HG02943 (cell line): ENCODE results near the gene RPL28.

Experiments used
- ATAC-seq: cut with Tn5 transposase; IDR thresholded peaks from one replicate; pipeline ENCODE4 v1.9.1; 2021; ENCODE audit warnings: mild to moderate bottlenecking, low read depth, moderate library complexity; ENCODE audit not compliant: unreplicated experiment

RPL28 gene

GRCh38 chr19:55372316-55373081 is 13.2 kb upstream of the RPL28 start:
- no peak for ATAC-seq

DNA sequence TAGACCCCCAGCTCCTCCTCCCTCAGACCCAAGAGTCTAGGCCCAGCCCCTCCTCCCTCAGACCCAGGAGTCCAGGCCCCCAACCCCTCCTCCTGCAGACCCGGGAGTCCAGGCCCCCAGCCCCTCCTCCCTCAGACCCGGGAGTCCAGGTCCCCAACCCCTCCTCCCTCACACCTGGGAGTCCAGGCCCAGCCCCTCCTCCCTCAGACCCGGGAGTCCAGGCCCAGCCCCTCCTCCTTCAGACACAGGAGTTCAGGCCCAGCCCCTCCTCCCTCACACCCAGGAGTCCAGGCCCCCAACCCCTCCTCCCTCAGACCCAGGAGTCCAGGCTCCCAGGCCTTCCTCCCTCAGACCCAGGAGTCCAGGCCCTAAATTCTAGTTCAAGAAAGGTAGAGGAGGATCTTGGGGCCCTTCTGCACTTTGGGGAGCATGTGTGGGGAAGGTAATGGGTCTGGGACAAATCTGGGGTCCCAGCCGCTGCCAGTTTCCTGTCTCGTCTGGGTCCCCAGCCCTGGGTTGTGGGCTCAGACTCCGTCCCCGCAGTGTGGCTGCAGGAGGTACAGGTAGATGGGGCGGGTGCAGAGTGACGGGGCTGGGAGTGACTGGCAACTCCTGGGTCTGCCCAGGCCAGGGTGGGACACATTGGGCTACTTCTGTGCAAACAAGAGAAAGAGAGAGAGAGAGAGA is 12.3 kb upstream of the RPL28 start:
- no peak for ATAC-seq

GRCh38 chr19:55373993-55374757 is 11.6 kb upstream of the RPL28 start:
- no peak for ATAC-seq

GRCh38 chr19:55376241-55376933 is 9.3 kb upstream of the RPL28 start, which contains the start of gene TMEM190:
Gene TMEM190 (plus strand): TSS chr19:55376826. CDS start chr19:55376854, 28 bp downstream.
- ATAC-seq: no peak

- ATAC-seq: no peak
Measured at GRCh38 chr19:55377356-55378131, 8.2 kb upstream of the RPL28 start.

DNA sequence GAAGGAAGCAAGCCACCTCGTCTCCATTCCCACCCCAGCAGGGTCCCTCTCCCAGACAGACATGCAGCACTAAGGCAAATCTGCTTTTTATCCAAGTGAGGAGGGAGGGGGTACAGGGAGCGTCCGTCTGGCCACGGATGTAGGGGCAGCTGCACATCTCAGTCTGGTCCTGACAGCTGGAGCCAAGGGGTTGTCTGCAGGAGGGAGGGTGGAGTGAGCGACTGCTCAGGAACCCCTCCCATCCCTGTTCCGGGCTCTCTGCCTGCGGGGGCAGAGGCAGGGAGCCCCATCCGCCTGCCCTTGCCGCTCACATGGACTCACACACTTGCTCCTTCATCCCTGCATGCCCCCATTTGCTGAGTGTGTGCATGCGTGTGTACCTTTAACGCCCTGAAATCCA is 6.6 kb upstream of the RPL28 start:
- no peak for ATAC-seq

DNA sequence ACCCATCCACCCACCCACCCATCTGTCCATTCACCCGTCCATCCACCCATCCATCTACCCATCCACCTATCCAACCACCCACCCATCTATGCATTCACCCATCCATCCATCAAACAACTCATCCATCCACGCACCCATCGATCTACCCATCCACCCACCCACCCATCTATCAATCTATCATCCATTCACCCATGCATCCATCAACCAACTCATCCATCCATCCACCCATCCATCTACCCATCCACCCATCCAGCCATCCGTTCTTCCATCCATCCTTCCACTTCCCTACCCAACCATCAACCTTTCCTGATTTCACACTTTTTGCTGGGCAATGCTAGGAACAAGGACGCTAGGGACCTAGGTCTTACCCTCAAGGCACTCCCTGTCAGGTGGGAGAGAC is 3.7 kb upstream of the RPL28 start:
- no peak for ATAC-seq

- no peak for ATAC-seq
Measured at GRCh38 chr19:55382522-55383054, 3.1 kb upstream of the RPL28 start.

GRCh38 chr19:55383279-55384130 is 2.2 kb upstream of the RPL28 start:
- ATAC-seq: no peak

GRCh38 chr19:55384131-55384919 is 1.4 kb upstream of the RPL28 start, which contains the start of gene TMEM238:
Gene TMEM238 (minus strand): TSS chr19:55384292. CDS start chr19:55384259, 33 bp downstream.
- no peak for ATAC-seq

GRCh38 chr19:55384920-55385723 is 610 bp upstream of the RPL28 start:
- peak; percentile 56 for ATAC-seq

DNA sequence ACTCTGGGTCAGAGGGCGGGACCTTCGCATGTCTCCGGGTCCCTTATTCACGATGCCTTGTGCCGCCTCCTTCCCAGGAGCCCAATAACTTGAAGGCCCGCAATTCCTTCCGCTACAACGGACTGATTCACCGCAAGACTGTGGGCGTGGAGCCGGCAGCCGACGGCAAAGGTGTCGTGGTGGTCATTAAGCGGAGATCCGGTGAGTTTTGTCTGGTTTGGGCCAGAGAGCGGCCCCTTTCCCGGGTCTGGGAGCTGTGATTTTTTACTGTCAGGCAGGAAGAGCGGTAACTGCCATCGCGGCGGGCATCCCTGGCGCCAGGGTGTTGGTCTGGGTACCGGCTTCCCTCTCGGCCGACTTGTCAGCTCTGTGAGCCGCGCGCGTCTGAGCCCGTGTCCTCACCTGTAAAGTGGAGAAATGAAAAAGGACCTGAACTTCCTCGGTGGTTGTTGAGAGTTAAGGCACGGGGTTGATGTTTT is 800 bp downstream of the RPL28 start:
- no peak for ATAC-seq

- ATAC-seq: no peak
Measured at GRCh38 chr19:55387736-55388497, 2.2 kb downstream of the RPL28 start.

DNA sequence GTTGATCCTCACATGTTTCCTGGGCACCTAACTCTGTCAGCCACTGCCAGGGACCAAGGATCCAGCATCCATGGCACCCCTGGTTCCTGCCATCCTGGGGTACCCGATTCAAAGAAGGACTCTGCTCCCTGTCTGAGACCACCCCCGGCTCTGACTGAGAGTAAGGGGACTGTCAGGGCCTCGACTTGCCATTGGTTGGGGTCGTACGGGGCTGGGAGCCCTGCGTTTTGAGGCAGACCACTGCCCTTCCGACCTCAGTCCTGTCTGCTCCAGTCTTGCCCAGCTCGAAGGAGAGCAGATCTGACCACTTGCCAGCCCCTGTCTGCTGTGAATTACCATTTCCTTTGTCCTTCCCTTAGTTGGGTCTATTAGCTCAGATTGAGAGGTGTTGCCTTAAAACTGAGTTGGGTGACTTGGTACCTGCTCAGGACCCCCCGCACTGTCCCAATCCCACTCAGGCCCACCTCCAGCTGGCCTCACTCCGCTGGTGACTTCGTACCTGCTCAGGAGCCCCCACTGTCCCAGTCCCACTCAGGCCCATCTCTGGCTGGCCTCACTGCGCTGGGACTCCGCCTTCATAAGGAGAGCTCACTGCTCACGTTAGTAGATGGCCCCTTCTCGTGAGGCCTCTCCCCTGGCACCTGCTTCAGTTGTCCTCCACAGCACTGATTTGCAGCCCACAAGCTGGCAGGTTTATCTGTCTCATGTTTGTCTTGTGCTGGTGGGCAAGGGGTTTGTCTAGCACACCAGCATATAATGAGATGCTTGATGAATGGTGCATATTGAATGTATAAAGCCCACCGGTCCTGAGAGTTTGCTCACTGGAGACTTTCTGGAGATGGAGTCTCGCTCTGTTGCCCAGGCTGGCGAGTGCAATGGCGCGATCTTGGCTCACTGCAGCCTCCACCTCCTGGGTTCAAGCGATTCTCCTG is 3.9 kb downstream of the RPL28 start:
- no peak for ATAC-seq

- ATAC-seq: no peak
Measured at GRCh38 chr19:55390461-55390880, 4.7 kb downstream of the RPL28 start.
